Posterior vena cava (tissue), 2 donors: Measurements from ENCODE around the gene SELENOH. TPM values are rescaled to one million over a fixed set of nuclear protein-coding genes. Genes with fewer than 3 reads are reported as not detected.

Source experiments
- DNase-seq: peaks from one replicate; pipeline ENCODE4 v3.0.0-alpha.2; 2020; ENCODE audit warnings: low spot score
- intact Hi-C, 2 donors: fragments of 100-400 bp; cut with DNase I; formaldehyde crosslinking; loops; one replicate each; pipeline versions ENCODE4 v1.14.1 to v1.14.2; 2022 to 2023
- total RNA-seq, 2 donors: library from RNA; stranded (reverse); fragmentation: NEBNext Ultra II Directional; extraction: Animal tissue kit (Norgen Biotek cat#: 25700); gene quantifications; one replicate each; pipeline ENCODE4 v1.2.1, GENCODE V29; 2021
- donor health status: DM: yes; HTN: yes; CAD: no.
- donor health status: DM: yes; HTN: yes; CAD: no.

The SELENOH gene
- total RNA-seq, 2 donors from 2014 or later, result 61.8 to 74.3 TPM

GRCh38 chr11:57776577-57777210 is 35.4 kb downstream of the SELENOH start:
- no peak for DNase-seq

GRCh38 chr11:57777969-57778317 is 36.7 kb downstream of the SELENOH start:
- intact Hi-C loops, result no loop called here
- DNase-seq, result no peak

More at GRCh38 chr11:57776577-57777210, 35.4 kb downstream of the SELENOH start:
- intact Hi-C loops, result no loop called here

GRCh38 chr11:57778318-57779037 is 37.2 kb downstream of the SELENOH start:
- peak; percentile 93 for DNase-seq
- intact Hi-C loops, result no loop called here

GRCh38 chr11:57779276-57779675 is 38.0 kb downstream of the SELENOH start:
- no peak for DNase-seq
- intact Hi-C loops, result no loop called here

- DNase-seq, result no peak
- intact Hi-C loops, result no loop called here
These were observed 40.2 kb downstream of the SELENOH start for GRCh38 chr11:57781529-57781943.

- no peak for DNase-seq
- intact Hi-C loops, result no loop called here
These were observed 43.8 kb downstream of the SELENOH start for GRCh38 chr11:57785072-57785471.

GRCh38 chr11:57786436-57786835 is 45.1 kb downstream of the SELENOH start:
- intact Hi-C loops, result no loop called here
- DNase-seq, result no peak

GRCh38 chr11:57787006-57787604 is 45.8 kb downstream of the SELENOH start:
- intact Hi-C loops, result no loop called here
- no peak for DNase-seq

GRCh38 chr11:57787920-57788702 is 46.8 kb downstream of the SELENOH start:
- intact Hi-C loops, result no loop called here
- no peak for DNase-seq

GRCh38 chr11:57788703-57789088 is 47.4 kb downstream of the SELENOH start:
- DNase-seq, result no peak
- intact Hi-C loops, result no loop called here

GRCh38 chr11:57791321-57792059 is 50.2 kb downstream of the SELENOH start:
- DNase-seq, result no peak
- intact Hi-C loops, result no loop called here

GRCh38 chr11:57792060-57792541 is 50.8 kb downstream of the SELENOH start:
- intact Hi-C loops, result no loop called here
- peak; percentile 95 for DNase-seq

GRCh38 chr11:57792870-57793269 is 51.6 kb downstream of the SELENOH start:
- DNase-seq, result no peak
- intact Hi-C loops, result no loop called here

Other genes starting within 250 kb of the SELENOH start
- gene SLC43A1, start 225.8 kb upstream of the SELENOH start, total RNA-seq, result 10 to 100 TPM in 1 of 2 donors, 1 to 10 TPM in 1; 8.1 to 11.5 TPM
- gene TIMM10, start 210.7 kb upstream of the SELENOH start, total RNA-seq, result 10 to 100 TPM; 31.8 to 38.1 TPM
- gene SMTNL1, start 203.9 kb upstream of the SELENOH start, total RNA-seq, result not detected
- gene UBE2L6, start 173.8 kb upstream of the SELENOH start, total RNA-seq, result 10 to 100 TPM; 50.3 to 56.9 TPM
- gene SERPING1, start 143.8 kb upstream of the SELENOH start, total RNA-seq, result 100 to 1,000 TPM; 501 to 774 TPM
- gene YPEL4, start 91.6 kb upstream of the SELENOH start, total RNA-seq, result 1 to 10 TPM in 1 of 2 donors, under 1 TPM in 1; 0.33 to 1.3 TPM
- gene CLP1, start 83.7 kb upstream of the SELENOH start, total RNA-seq, result 10 to 100 TPM in 1 of 2 donors, 1 to 10 TPM in 1; 7.6 to 10.3 TPM
- 10 to 100 TPM; 49.7 to 58.0 TPM for gene ZDHHC5, start 73.4 kb upstream of the SELENOH start, total RNA-seq
- 1 to 10 TPM; 8.6 to 9.8 TPM for gene MED19, start 29.3 kb upstream of the SELENOH start, total RNA-seq
- gene TMX2, start 28.9 kb upstream of the SELENOH start, total RNA-seq, result 10 to 100 TPM; 41.3 to 49.3 TPM
- gene BTBD18, start 10.3 kb downstream of the SELENOH start, total RNA-seq, result not detected
- 100 to 1,000 TPM; 131 to 140 TPM for gene CTNND1, start 20.3 kb downstream of the SELENOH start, total RNA-seq